Heart left ventricle (tissue), 13 donors: ENCODE measurements around the gene TMSB10.

Source experiments
- POLR2A ChIP-seq, 2 donors: fragments of 450-650 bp; IDR thresholded peaks; one replicate each; pipeline ENCODE4 v1.6.1; 2017; ENCODE audit warnings: antibody characterized with exemption in 2 of 2, mild to moderate bottlenecking in 2 of 2, moderate library complexity in 2 of 2
- TF ChIP-seq, protein P1 (sequence below), 12 donors: fragments of 200-600 bp; sonication (generic) in 4 of 12; IDR thresholded peaks; one replicate each; pipeline versions ENCODE4 v1.5.0 to v1.8.0; 2018 to 2022; ENCODE audit warnings: antibody characterized with exemption in 12 of 12, mild to moderate bottlenecking in 5 of 12
- donor health status: ischemic (EF 13 %, LVEDD 7.1; RV severe dilation, severe dysfunction).
- donor health status: DM: no; HTN: yes; CAD: no.
- donor health status: DM: no; HTN: no; CAD: no.
- donor health status: ischemic (EF 25% LVEDD 6.9; RV normal size, moderate dysfunction).
- donor health status: ischemic (EF 25% LVEDD 5.7; RV mildly dilated, moderate dysfunction).
- donor health status: ischemic (EF 35%, LVEDD 5.7; RV mildly dilated, moderate dysfunction).
- donor health status: nonischemic (EF 11% LVEDD 7.7; RV severe dilation, severe dysfunction).
- donor health status: DM: yes; HTN: yes; CAD: no.
- donor health status: PGD.
- donor health status: ischemic (EF 29% LVEDD 5.4; RV normal size, mild dysfunction).
- donor health status: nonischemic (EF 23%, LVEDD 6.1; RV moderate dilation, normal function).

- TF ChIP-seq, protein P1, sequence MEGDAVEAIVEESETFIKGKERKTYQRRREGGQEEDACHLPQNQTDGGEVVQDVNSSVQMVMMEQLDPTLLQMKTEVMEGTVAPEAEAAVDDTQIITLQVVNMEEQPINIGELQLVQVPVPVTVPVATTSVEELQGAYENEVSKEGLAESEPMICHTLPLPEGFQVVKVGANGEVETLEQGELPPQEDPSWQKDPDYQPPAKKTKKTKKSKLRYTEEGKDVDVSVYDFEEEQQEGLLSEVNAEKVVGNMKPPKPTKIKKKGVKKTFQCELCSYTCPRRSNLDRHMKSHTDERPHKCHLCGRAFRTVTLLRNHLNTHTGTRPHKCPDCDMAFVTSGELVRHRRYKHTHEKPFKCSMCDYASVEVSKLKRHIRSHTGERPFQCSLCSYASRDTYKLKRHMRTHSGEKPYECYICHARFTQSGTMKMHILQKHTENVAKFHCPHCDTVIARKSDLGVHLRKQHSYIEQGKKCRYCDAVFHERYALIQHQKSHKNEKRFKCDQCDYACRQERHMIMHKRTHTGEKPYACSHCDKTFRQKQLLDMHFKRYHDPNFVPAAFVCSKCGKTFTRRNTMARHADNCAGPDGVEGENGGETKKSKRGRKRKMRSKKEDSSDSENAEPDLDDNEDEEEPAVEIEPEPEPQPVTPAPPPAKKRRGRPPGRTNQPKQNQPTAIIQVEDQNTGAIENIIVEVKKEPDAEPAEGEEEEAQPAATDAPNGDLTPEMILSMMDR (IDR thresholded peaks at IDR 0.05) = no peak
- no peak for TF ChIP-seq POLR2A (IDR thresholded peaks at IDR 0.05)
These were observed 34.1 kb downstream of the TMSB10 start for GRCh38 chr2:84939426-84940087.
